Measurements from ENCODE around the gene PBX1. TPM values are rescaled to one million over a fixed set of nuclear protein-coding genes. Genes with fewer than 3 reads are reported as not detected.

PBX1 gene
- polyA plus RNA-seq, 4 donors = 149 to 186 (median 166) TPM

GRCh38 chr1:164660412-164660772 lies 101.4 kb downstream of the PBX1 start:
- DNase-seq (ENCODE audit: low read depth in 4 of 4, low spot score in 3 of 4) = no peak

- DNase-seq (ENCODE audit: low read depth in 4 of 4, low spot score in 3 of 4) = no peak
Observed at GRCh38 chr1:164660775-164661174, 101.8 kb downstream of the PBX1 start.

DNA sequence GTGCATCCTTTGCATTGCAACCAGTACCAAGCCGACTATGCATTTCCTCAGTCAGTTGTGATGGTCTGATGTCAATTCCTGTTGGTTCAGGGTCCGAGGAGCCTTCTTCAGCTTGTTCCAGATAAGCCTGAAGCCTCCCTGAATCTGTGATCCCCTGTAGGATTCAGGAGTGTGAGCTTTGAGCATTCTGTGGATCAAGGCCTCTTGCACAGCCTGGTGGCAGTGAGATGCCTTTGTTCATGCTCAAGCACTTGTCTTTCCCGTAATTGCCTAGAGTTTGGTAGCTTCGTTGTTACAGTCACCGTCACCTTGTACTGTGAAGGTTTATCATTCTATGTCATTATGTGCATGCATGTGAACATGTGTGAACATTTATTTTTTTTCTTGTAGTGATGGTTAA lies 103.5 kb downstream of the PBX1 start:
- no peak for DNase-seq (ENCODE audit: low read depth in 4 of 4, low spot score in 3 of 4)

DNA sequence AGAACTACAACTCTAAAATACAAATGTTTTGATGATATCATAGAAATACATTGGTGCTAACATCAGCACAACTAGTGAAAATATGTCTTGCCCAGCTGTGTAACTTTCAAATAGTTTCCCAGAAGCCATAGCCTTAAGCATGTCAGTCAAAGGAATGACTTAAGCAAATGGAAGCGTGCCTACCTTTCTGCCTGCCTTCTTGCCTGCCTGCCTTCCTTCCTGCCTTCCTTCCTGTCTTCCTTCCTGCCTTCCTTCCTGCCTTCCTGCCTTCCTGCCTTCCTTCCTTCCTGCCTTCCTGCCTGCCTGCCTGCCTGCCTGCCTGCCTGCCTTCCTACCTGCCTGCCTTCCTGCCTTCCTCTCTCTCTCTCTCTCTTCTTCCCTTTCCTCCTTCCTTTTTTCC lies 104.0 kb downstream of the PBX1 start:
- DNase-seq (ENCODE audit: low read depth in 4 of 4, low spot score in 3 of 4) = no peak

DNA sequence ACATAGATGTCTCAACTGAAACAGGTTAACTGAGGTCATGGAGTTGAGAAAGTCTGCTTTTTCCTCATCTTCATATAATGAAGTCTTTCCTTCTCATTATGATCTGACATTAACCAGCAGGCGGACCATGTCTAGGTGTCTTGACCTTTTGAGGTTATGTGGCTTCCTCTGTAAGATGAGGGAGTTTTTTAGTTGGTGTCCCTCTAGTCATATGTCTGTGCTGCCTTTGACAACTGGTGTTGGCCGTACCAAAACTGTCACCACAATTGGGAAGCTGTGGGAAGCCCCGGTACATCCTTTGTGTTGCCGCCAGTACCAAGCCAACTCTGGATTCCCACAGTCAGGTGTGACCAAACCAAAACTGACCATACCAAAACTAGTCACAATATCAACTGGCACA lies 105.1 kb downstream of the PBX1 start:
- no peak for DNase-seq (ENCODE audit: low read depth in 4 of 4, low spot score in 3 of 4)

DNA sequence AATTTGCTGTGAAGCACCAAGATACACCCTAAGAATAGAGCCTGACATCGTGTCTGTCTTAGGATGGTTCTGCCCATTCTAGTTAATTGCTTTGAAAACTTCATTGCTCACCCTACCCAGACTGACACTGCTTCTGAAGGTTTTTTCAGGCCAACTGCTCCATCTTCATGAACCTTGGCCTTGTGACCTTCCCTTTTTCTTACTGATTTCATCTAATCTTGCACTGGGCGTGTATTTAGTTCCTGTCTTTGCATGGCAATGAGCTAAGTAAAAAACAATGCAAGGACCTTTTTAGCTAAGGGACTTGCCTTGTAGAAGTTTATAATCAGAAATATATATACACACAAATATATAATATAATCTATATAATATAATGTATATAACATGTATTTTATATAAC lies 108.0 kb downstream of the PBX1 start:
- no peak for DNase-seq (ENCODE audit: low read depth in 4 of 4, low spot score in 3 of 4)

DNA sequence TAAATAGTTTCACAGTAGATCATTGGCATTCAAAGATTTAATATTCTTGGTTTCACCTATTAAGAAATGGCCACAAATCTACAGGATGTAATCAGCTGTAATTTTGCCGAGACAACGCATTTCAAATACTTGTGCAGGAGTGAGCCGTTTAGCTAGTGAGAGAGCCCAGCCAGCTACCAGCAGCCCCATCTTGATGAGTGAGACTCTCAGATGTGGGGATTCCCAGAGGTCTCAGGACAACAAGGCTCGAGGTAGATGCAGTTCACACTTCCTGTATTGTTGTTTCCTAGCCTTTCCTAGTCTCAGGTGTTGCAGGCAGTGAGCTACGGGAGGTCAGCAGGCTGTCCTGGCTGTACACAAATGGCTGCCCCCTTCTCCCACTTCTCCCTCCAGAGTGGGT lies 108.6 kb downstream of the PBX1 start:
- DNase-seq (ENCODE audit: low read depth in 4 of 4, low spot score in 3 of 4) = no peak

DNA sequence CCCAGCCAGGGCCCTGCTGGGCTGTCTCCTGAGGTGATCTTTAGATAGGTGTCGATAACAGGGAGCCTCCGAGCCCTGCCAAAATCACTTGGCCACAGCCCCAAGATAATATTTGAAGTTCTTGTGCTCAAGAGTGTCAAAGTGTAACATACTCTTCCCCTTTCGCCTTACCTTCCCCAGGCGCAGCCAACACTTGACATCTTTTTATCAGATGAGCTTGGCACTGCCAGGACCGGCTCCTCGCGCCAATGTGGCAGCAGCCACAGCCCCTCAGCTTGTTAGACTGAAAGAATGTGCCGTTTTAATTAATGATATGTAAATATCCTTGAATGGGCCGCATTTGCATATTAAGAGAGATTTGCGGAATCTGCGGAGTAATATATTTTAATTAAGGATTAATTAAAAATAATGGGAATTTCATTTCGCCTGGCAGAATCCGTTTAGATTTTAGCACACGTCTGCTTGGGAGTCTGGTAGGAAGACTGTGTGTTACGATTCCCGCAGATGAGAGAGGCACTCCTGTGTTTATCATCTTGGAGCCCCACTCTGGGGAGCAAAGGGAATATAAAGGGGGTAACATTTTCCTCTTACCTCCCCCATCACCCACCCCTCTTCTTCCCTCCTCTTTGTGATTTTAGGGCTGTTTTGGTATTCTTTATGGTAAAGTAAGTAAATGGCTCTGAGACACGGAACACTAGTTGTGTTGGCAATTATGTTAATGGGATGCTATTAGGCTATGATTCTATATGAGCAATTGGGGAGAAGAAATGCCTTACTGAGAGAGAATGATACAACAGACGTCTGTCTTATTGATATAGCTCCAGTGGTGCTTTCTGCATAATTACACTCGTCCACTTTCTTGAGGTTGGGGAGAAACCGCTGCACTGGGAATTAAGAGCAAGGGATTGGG lies 109.8 kb downstream of the PBX1 start:
- no peak for DNase-seq (ENCODE audit: low read depth in 4 of 4, low spot score in 3 of 4)

GRCh38 chr1:164670026-164670425 lies 111.0 kb downstream of the PBX1 start:
- no peak for DNase-seq (ENCODE audit: low read depth in 4 of 4, low spot score in 3 of 4)

DNA sequence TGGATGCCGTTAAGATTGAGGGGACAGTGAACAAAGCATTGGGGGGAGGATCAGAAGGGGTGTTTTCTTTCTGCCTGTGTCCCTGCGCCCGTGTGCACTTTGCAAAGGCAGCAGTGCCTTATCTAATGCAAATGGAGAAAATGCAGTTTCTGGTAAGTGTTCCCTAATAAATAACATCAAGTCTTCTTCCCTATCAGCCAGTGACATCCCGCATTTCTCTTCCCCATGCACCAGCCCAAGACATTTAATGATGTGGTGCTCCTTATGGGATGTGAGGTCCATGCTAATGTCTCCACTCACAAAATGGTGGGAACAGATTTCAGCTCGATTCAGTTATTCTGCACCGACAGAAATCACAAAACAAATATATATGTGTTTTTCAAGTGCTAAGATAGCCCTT lies 111.8 kb downstream of the PBX1 start:
- DNase-seq (ENCODE audit: low read depth in 4 of 4, low spot score in 3 of 4) = no peak

DNA sequence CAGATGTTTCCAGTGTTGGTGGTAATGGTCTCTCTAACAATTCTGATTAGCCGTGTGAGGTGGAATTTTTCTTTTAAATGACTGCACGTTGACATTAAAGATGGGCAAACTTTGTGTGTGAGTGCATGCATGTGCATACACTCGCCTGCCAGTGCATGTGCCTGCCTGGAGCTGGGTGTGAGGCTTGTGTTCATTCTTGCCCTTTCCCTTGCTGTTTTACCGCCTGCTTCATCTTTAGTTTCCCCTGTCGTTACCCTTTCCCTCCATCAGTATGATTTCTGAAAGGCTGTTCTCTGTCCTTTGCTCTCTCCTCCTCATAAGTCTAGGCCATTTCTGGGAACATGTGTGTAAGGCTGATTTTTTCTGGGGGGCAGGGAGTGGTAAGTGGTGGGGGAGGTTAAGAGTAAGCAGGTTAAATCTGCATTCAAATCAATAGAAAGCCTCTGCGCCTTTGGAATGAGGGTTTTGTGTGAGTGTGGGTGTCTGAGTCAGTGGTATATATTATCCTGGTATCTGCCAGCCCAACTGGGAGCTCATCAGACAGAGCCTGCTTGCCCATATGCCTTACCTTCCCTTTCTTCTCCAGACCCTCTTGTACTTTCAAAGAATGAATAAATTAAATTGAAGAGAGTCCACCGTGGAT lies 112.5 kb downstream of the PBX1 start:
- DNase-seq (ENCODE audit: low read depth in 4 of 4, low spot score in 3 of 4) = no peak

- no peak for DNase-seq (ENCODE audit: low read depth in 4 of 4, low spot score in 3 of 4)
Observed at GRCh38 chr1:164671966-164672571, 113.1 kb downstream of the PBX1 start.

DNA sequence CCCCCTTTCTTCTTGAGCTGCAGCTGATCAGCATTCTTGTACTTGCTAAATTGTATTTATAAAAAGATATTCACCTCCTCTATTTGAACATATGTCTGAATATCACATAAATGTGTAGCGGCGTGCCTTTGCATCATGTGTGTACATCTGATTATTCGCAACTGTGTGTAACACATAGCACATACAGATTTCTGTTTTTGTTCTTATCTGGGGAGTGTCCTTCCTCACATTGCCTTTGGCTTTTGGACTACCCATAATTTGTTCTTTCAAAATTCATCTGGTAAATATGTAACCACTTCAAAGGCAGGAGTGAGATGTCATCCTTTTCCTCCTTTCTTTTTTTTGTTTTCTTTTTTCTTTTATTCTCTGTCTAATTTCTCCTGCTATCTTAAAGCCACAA lies 113.6 kb downstream of the PBX1 start:
- DNase-seq (ENCODE audit: low read depth in 4 of 4, low spot score in 3 of 4) = no peak

GRCh38 chr1:164673584-164674214 lies 114.7 kb downstream of the PBX1 start:
- DNase-seq (ENCODE audit: low read depth in 4 of 4, low spot score in 3 of 4) = no peak

GRCh38 chr1:164675342-164675904 lies 116.4 kb downstream of the PBX1 start:
- no peak for DNase-seq (ENCODE audit: low read depth in 4 of 4, low spot score in 3 of 4)

DNA sequence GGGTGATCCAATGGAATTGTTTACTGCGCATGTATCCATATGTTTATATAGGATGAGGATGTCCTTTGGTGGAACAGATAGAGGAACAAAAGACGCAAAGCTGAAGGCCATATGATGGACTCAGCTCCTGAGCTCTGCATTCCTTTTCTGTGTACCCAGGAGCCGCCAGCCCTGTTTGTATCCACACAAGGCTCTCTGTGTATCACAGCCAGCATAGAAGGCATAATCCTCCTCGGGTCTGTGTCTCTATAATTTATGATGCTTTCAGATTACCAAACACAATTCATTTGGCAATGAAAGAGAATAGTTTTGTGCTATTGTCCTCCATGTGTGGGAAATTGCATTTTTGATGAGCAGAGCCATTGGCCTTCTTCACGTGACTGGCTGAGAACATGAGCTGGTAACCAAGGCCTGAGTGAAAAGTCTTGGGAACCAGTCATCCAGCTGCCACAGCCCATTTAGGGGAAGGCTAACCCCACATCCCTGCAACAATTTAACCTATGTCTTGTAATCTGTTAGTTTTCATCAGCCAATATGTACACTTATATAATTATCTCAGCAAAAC lies 119.2 kb downstream of the PBX1 start:
- no peak for DNase-seq (ENCODE audit: low read depth in 4 of 4, low spot score in 3 of 4)

DNA sequence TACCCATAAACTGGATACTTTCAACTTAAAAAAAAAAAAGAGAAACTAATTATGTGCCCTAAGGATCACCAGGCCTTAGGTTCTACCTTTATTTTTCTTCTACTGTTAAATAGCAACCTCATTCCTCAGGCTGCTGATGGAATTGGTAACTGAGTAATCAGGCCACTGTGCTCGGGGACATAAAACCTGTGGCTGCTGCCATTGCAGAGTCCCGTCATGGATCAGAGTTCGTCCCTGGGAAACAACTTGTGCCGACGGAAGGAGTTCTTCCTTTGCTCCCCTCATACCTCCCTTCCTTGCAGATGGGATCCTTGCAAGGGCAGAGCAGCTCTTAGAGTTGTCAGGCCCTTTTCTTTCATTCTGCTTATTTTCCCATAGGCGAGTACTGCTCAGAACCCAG lies 123.6 kb downstream of the PBX1 start:
- DNase-seq (ENCODE audit: low read depth in 4 of 4, low spot score in 3 of 4) = no peak

DNA sequence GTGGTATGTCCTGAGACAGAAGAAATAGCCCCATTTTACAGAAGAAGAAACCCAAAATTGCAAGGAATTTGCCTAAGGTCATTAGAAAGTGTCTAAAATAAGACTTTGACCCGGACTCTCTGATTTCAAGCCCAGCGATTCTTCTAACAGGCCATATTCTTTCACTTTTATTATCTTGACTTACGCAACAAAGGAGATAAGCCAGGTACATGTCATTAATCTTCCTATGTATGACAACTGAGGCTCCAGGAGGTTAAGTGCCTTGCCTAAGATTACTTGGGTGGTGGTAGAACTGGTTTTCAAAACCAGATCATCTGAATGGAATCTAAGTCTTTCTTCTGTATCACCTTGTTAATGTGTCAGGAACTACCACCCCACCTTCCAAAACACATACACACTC lies 124.3 kb downstream of the PBX1 start:
- no peak for DNase-seq (ENCODE audit: low read depth in 4 of 4, low spot score in 3 of 4)

GRCh38 chr1:164685266-164686035 lies 126.5 kb downstream of the PBX1 start:
- no peak for DNase-seq (ENCODE audit: low read depth in 4 of 4, low spot score in 3 of 4)

DNA sequence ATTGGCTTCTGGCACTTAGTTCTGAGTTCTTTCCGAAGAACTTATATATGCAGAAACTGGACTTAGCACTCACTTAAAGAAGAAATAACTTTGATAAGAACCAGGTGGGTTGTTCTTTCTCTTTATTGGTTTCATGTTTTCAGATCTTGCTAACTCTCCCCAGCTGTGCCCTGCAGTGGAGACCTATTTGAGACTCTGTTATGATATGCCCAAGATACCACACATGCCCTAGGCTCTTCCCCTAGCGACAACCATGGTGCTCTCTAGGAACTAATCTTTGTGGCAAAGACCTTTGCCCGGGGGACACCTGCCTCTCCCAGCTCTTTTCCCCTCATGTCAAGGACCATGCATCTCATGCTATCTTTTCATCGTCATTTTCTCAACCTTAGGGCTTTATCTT lies 128.8 kb downstream of the PBX1 start:
- DNase-seq (ENCODE audit: low read depth in 4 of 4, low spot score in 3 of 4) = no peak

Data from right renal pelvis (tissue), 4 donors.